ENCODE measurements around the gene IQSEC3. TPM values are rescaled to one million over a fixed set of nuclear protein-coding genes. Genes with fewer than 3 reads are reported as not detected.

IQSEC3 gene
- total and polyA plus RNA-seq, 10 of the 15 experiments (the other 5 are each of a cell fraction or from before 2014, with no cell fraction given) = not detected

DNA sequence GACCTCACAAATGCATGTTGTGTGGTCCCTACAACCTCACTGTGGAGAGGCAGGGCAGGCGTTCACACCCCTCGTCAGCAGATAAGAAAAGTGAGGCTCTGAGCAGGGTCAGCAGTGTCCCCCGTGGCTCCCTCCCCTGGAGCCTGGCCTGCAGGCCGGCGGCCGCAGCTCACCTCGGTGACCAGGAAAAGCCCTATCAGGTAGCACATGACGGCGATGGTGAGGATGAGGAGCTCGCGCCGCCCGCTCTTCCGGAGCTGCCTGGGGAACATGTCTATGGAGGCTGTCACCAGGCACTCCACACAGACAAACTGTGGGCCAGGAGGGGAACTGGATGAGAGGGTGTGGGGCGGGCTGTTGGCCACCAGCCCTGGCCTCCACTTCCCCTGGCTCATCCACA lies 129.4 kb downstream of the IQSEC3 start (continued):
- TF ChIP-seq FOXM1 (IDR thresholded peaks at IDR 0.05; ENCODE audit: low read depth, low read length) (no peak), SUPT20H (IDR thresholded peaks at IDR 0.05; ENCODE audit: borderline replicate concordance, control insufficient read depth, low read depth, low read length) (no peak), CEBPB (IDR thresholded peaks at IDR 0.05; ENCODE audit: borderline replicate concordance in 1 of 2, low read depth in 2 of 2, low read length in 2 of 2) (no peak), ZNF217 (IDR thresholded peaks at IDR 0.05) (no peak), NFYA (IDR thresholded peaks at IDR 0.05; ENCODE audit: borderline replicate concordance, low read depth, low read length) (no peak)
- TF ChIP-seq, protein P1, sequence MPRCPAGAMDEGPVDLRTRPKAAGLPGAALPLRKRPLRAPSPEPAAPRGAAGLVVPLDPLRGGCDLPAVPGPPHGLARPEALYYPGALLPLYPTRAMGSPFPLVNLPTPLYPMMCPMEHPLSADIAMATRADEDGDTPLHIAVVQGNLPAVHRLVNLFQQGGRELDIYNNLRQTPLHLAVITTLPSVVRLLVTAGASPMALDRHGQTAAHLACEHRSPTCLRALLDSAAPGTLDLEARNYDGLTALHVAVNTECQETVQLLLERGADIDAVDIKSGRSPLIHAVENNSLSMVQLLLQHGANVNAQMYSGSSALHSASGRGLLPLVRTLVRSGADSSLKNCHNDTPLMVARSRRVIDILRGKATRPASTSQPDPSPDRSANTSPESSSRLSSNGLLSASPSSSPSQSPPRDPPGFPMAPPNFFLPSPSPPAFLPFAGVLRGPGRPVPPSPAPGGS (IDR thresholded peaks at IDR 0.05; ENCODE audit: borderline replicate concordance, insufficient read depth, low read depth, low read length, poor library complexity, severe bottlenecking) = no peak

DNA sequence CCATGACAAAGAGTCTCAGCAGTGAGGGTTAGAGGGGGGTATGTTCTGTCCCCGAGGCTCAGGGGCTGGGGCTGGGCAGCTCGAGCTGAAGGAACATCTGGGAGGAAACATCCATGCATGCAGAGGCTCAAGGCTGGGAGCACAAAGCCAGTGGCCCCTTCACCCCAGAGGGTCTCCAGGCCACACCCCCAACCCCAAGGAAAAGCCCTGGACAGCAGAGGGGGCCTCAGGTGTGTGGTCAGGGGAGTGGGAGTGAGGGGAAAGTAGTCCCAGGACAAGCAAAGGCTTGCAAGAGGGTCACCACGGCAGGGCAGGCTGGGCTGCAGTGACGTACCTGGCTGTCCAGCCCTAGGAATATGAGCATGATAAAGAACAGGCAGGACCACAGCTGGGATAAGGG lies 129.9 kb downstream of the IQSEC3 start:
- POLR2A ChIA-PET = no interaction called here
- no TSS peak for BruUV-seq (replicated peaks)
- ATAC-seq (no peak), DNase-seq (ENCODE audit: low read depth, low spot score) (no peak), FAIRE-seq (no peak)
- no peak overlapping the region for H3K27ac ChIP-seq (ENCODE audit: control insufficient read depth, insufficient read depth)
- peaks cover 0 to 2% of the 10 kb centered on the region in 2 experiments; a peak in 2 of 4 replicates for H3K27me3 ChIP-seq (replicated peaks in 1 of 2; ENCODE audit: control insufficient read depth in 2 of 2, insufficient read depth in 2 of 2, low read length in 1 of 2)
- in situ Hi-C loops (cut with MboI) = no loop called here
- H3K9me3 ChIP-seq (replicated peaks; ENCODE audit: control insufficient read depth, insufficient read depth, low read length) = no peaks in the 10 kb centered on the region
- CTCF ChIA-PET = no interaction called here
- RAD21 ChIA-PET (ENCODE audit: unreplicated experiment) = no interaction called here
- no peaks in the 10 kb centered on the region for H3K36me3 ChIP-seq (ENCODE audit: control insufficient read depth in 2 of 2, insufficient read depth in 2 of 2, low read length in 1 of 2)
- no peaks in the 10 kb centered on the region for H3K79me2 ChIP-seq (ENCODE audit: control insufficient read depth, insufficient read depth, low read length)
- H4K20me1 ChIP-seq (ENCODE audit: control insufficient read depth, insufficient read depth) = no peaks in the 10 kb centered on the region
- H3K4me1 ChIP-seq (ENCODE audit: control insufficient read depth, insufficient read depth, low read length) = no peaks in the 10 kb centered on the region
- H2AFZ ChIP-seq (ENCODE audit: control insufficient read depth, low read depth, low read length) = no peak overlapping the region
- intact Hi-C loops (cut with micrococcal nuclease; ENCODE audit: unreplicated experiment) = no loop called here
- SMC1A ChIA-PET (ENCODE audit: uncharacterized antibody, unreplicated experiment) = no interaction called here
- 22% methylated on average over 4 of the region's 4 CpGs for WGBS (ENCODE audit: insufficient coverage, insufficient replicate concordance, low lambda C conversion rate, missing lambda C conversion rate)
- no peak overlapping the region for H3K4me3 ChIP-seq
- H3K4me2 ChIP-seq (ENCODE audit: control insufficient read depth, insufficient read depth) = no peak overlapping the region
- H3K9ac ChIP-seq (ENCODE audit: control insufficient read depth, insufficient read depth, low read length) = no peak overlapping the region
- TF ChIP-seq SMARCA5 (IDR thresholded peaks at IDR 0.05) (no peak), SRF (IDR thresholded peaks at IDR 0.05; ENCODE audit: low read depth in 2 of 2, low read length in 2 of 2) (no peak), EGR1 (IDR thresholded peaks at IDR 0.05; ENCODE audit: borderline replicate concordance in 1 of 2, low read depth in 2 of 2, low read length in 2 of 2) (no peak), JUND (IDR thresholded peaks at IDR 0.05; ENCODE audit: low read depth, low read length) (no peak), SIN3A (IDR thresholded peaks at IDR 0.05; ENCODE audit: low read depth, low read length) (no peak), NFYB (IDR thresholded peaks at IDR 0.05; ENCODE audit: insufficient read depth, low read depth, low read length) (no peak), ZNF217 (IDR thresholded peaks at IDR 0.05) (no peak), STAT1 (conservative IDR thresholded peaks at IDR 0.05) (no peak), SMC3 (IDR thresholded peaks at IDR 0.05; ENCODE audit: borderline replicate concordance, low read length) (no peak), ZSCAN29 (IDR thresholded peaks at IDR 0.05) (no peak), E2F4 (IDR thresholded peaks at IDR 0.05; ENCODE audit: low read depth, low read length) (no peak), ZBED1 (IDR thresholded peaks at IDR 0.05; ENCODE audit: borderline replicate concordance) (no peak), YY1 (IDR thresholded peaks at IDR 0.05; ENCODE audit: low read depth, low read length) (no peak), PML (IDR thresholded peaks at IDR 0.05; ENCODE audit: low read length) (no peak), GABPA (IDR thresholded peaks at IDR 0.05; ENCODE audit: low read depth) (no peak), MEF2B (IDR thresholded peaks at IDR 0.05; ENCODE audit: partially characterized antibody, poor library complexity, severe bottlenecking) (no peak)
- TF ChIP-seq, protein P2, sequence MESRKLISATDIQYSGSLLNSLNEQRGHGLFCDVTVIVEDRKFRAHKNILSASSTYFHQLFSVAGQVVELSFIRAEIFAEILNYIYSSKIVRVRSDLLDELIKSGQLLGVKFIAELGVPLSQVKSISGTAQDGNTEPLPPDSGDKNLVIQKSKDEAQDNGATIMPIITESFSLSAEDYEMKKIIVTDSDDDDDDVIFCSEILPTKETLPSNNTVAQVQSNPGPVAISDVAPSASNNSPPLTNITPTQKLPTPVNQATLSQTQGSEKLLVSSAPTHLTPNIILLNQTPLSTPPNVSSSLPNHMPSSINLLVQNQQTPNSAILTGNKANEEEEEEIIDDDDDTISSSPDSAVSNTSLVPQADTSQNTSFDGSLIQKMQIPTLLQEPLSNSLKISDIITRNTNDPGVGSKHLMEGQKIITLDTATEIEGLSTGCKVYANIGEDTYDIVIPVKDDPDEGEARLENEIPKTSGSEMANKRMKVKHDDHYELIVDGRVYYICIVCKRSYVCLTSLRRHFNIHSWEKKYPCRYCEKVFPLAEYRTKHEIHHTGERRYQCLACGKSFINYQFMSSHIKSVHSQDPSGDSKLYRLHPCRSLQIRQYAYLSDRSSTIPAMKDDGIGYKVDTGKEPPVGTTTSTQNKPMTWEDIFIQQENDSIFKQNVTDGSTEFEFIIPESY (IDR thresholded peaks at IDR 0.05) = no peak
